Mesenteric fat pad (tissue), 1 donor: ENCODE results near the gene RBM22. TPM values are rescaled to one million over a fixed set of nuclear protein-coding genes. Genes with fewer than 3 reads are reported as not detected.
A peak's percentile ranks its signal among the peaks of the same experiment; 100 is the strongest.
"Not testable (repeated sequence)": the region's sequence is repeated elsewhere in the genome, so short reads cannot be mapped to it uniquely, and the experiment has no call there.

Source experiments
- DNase-seq: peaks from one replicate; pipeline ENCODE4 v3.0.0-alpha.2; 2020; ENCODE audit warnings: low spot score
- long read RNA-seq: library from polyadenylated mRNA; unstranded; transcript quantifications from one replicate; pipeline ENCODE4 v2.0.0, GENCODE V29; 2020
- total RNA-seq: library from RNA; stranded (reverse); fragmentation: NEBNext Ultra II Directional; extraction: Animal tissue kit (Norgen Biotek cat#: 25700); gene quantifications from one replicate; pipeline ENCODE4 v1.2.1, GENCODE V29; 2021
- donor health status: DM: yes; HTN: yes; CAD: no.

RBM22 gene
- 44.1 TPM for total RNA-seq
- long read RNA-seq, transcript RBM22-201 (11 exons, 2,342 nt), result major isoform, 41 of 55 reads
- long read RNA-seq, partial matches to known transcripts, result 8 of 55 reads
- long read RNA-seq, other reads (novel, unspliced or antisense), result 6 of 55 reads

GRCh38 chr5:150700594-150701377 is at the start of gene RBM22:
TSS of gene RBM22 (minus strand) at chr5:150701062. CDS start at chr5:150700985, 77 bp downstream.
- DNase-seq, result peak; percentile 97

DNA sequence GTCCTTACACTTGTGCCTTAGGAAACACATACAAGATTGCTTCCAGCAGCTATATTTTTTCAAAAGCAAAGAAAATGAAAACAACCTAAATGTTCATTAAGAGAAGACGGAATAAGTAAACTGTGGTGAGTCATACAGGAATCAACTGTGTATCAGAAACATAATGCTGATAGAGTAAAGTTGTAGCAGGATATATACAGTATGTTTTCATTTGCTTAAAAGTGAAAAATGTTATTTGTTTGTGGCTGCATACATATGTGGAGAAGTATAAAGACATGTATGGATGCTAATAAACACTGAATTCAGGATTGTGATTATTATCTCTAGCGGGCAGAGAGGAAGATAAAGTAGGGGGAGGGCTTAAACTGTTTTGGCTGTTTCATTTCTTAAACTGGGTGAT is 49.6 kb upstream of the RBM22 start:
- DNase-seq, result no peak

- not testable (repeated sequence) for DNase-seq
Observed at GRCh38 chr5:150743142-150743488, 42.3 kb upstream of the RBM22 start.

DNA sequence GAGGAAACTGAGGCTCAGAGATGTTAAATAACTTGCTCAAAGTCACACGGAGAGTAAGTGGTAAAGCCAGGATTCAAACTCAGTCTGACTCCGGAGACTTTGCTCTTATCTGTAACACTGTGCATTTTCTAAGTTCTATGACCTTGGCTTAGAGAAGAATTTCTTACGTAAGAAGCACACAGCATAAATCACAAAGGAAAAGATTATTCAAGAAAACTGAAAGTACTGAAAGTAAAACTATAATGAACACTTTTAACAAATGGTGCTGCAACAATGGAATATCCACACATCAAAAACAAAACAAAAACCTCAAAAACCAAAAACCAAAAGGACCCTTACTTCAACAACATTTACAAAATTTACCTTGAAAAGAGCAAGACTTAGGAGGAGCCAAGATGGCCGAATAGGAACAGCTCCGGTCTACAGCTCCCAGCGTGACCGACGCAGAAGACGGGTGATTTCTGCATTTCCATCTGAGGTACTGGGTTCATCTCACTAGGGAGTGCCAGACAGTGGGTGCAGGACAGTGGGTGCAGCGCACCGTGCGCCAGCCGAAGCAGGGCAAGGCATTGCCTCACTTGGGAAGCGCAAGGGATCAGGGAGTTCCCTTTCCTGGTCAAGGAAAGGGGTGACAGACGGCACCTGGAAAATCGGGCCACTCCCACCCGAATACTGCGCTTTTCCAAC is 41.7 kb upstream of the RBM22 start:
- not testable (repeated sequence) for DNase-seq

GRCh38 chr5:150740992-150741391 is 40.1 kb upstream of the RBM22 start:
- no peak for DNase-seq

DNA sequence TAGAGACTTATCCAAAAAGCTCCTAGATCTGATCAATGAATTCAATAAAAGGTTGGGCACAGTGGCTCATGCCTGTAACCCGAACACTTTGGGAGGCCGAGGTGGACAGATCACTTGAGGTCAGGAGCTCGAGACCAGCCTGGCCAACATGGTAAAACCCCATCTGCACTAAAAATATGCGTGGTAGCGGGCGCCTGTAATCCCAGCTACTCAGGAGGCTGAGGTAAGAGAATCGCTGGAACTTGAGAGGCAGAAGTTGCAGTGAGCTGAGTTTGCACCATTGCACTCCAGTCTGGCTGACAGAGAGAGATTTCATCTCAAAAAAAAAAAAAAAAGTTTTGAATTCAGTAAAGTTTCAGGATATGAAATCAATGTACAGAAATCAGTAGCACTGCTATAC is 38.0 kb upstream of the RBM22 start:
- no peak for DNase-seq

DNA sequence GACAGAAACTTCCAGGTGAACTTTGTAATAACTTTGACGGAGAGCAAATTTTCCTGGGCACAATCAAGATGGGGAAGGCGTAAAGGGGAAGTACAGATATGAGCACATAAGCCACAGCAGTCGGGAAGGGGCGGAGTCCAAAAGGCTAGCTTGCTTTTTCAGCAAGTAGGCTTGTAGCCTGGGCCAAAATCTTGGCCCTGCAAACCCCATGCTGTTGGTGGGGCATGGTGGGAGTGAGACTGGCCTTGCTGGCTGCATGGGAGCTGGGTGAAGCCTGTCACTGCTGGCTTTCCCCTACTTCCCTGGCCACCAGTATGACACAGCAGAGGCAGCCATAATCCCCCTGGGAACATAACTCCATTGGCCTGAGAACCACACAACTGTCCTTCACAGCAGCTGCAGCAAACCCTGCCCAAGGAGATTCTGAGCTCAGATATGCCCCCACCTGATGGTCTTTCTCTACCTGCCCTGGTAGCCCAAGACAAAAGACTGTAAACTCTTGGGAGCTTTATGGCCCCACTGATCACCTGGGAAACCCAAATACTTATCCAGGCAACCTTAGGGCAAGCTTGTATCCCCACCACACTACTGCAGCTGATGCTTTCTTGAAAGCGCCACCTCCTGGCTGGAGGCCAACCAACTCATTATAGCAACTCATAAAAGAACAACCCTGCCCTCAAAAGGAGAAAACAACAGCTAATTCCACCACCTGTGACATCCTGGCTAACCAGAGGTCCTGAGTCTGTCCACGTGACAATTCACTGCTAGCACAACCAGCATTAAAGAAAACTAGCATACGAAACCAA is 33.9 kb upstream of the RBM22 start:
- DNase-seq, result no peak

DNA sequence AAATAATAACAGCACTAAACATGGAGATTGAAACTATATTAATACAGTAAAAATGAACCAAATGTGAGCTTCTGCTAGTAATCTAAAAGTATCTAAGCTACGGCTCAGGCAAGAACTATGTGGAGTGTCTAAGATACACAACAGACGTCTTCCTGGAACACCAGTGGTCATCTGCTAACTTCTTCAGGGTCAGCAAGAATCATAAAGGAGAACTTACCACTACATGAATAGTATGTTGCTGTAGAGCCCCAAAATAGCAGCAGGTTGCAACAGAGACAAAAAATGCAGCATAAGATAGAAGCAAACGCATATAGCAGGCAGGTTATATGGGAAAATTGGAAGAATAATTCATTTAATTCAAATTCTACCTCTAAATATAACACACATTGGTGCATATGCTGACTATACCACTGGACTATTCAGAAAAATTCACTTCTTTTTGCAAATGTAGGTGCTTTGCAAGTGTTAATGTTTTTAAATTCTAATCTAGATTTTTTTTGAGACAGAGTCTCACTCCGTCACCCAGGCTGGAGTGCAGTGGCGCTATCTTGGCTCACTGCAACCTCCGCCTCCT is 30.9 kb upstream of the RBM22 start:
- DNase-seq, result no peak

DNA sequence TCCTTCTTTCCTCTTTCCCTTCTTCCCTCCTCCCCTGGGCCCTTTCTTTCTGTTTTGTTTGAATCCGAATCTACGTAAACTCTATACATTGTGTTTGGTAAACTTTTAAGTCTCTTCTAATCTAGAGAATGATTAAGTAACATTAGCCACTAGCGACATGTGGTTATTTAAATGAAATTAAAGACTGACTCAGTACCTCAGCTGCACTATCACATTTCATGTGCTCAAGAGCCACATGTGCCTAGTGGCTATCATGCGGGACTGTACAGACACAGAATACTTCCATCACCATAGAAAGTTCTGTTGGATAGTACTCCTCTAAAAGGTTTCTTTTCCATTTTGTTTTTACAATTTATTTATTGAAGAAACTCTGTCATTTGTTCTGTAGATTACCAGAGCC is 29.0 kb upstream of the RBM22 start:
- DNase-seq, result no peak

DNA sequence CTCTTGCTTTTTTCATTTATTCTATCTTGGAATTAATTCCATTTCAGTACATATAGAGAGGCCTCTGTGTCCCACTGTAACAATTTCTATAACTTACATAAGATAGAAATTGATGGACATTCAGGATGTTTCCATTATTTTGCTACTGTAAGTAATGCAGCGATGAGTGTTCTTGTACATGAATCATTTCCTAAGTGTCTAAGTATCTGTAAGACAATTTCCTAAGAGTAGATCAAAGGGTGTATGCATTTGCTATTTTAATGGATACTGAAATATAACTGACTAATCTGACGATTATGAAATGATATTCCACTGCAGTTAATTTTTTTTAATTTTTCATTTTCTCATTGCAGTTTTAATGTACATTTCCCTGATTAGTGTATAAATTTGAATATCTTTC is 23.0 kb upstream of the RBM22 start:
- no peak for DNase-seq

- no peak for DNase-seq
Observed at GRCh38 chr5:150710165-150710564, 9.3 kb upstream of the RBM22 start.

GRCh38 chr5:150706776-150707390 is 6.0 kb upstream of the RBM22 start:
- no peak for DNase-seq

DNA sequence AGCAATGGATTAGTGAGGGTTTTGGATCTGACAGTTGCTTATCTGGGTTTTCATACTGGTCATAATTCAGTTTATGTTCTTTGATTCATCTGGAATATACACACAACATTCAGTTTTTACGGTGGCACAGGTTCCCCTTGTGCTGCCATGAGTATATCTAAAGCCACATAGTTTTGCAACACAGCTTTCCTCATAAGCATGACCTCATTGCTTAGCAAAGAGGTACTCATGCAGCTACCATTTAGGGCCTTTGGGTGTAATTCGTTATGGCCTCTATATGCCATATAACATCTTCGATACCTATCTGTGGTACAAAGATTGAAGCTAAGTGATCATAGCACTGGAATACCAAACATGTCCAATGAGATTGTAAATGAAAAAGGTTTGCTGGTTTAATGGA is 2.9 kb upstream of the RBM22 start:
- DNase-seq, result no peak

DNA sequence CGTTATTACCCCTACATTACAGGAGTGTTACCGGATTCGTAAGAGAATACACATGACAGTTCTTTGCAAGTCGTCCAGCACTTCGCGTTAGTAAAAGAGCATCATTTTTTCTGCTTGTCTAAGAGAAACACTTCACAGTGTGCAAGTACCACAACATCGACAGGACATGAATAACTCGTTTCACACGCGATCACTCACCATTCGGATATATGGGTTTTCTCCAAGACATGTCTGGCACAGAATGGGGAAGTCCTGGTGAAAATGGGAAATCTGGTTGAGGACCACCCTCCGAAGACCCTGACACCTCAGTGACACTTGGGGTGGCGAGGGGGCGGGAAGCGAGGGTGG is 642 bp downstream of the RBM22 start:
- no peak for DNase-seq

GRCh38 chr5:150694612-150695011 is 6.2 kb downstream of the RBM22 start:
- DNase-seq, result no peak

DNA sequence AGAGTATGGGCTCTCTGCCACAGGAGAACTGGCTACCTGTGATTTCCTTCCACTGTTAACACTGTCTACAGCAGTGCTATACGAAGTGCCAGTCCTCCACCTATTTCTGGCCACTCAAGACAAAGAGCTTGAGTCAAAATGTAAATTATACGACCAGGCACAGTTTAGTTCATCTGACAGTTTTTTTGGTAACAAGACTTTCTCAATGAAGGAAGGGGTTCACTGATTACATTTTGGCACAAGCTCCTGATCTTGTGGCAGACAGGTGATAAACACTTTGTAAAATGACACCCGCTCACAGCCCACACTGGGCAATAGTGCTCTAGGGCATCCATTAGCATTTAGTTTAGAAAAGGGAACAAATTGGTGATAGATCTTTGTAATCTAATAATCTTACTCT is 8.6 kb downstream of the RBM22 start:
- no peak for DNase-seq

DNA sequence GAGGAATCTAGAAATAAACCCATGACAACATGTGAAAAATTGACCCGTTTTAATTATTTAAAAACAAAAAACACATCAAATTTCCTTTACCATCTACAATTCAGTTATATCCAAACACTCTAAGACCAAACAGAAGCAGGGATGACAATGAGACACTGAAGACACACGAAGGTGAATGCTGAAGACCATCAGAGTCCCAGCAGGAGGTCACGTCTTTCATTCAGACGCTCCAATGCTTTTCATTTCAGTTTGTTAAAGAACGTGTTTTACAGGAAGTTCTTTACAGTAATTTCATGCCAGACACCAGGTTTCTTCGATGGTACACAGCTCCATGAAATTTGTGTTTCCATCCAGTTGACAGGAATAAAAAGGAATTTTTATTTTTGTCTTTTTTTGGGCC is 10.1 kb downstream of the RBM22 start:
- no peak for DNase-seq

- no peak for DNase-seq
Observed at GRCh38 chr5:150689120-150689519, 11.7 kb downstream of the RBM22 start.

DNA sequence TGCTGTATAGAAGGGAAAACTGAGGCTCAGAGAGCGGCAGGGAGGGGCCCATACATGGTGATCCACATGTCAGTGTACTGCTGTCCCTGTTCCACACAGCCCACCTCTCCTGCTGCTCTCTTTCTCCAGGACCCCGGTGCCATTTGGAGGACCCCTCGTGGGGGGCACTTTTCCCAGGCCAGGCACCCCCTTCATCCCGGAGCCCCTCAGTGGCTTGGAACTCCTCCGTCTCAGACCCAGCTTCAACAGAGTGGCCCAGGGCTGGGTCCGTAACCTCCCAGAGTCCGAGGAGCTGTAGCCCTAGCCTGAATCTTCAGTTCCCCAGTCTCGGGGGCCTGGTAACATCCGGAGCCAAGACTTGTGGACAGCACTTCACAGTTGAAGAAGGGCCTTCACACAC is 24.3 kb downstream of the RBM22 start:
- DNase-seq, result no peak

DNA sequence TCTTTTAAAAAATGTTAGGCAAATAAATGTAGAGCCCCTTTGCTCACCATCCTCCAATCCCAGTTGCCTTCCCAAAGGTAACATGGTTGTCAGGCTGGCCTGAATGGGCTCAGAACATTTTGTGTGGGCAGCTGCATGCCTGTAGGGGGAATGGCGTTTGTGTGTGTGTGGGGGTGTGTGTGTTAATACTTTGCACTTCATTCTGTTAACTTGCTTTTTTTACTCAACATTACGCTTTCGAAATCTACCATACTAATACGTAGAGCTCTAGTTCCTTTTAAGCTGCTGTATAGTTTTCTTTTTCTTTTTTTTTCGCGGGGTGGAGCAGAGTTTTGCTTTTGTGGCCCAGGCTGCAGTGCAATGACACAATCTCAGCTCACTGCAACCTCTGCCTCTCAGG is 25.8 kb downstream of the RBM22 start:
- DNase-seq, result no peak

DNA sequence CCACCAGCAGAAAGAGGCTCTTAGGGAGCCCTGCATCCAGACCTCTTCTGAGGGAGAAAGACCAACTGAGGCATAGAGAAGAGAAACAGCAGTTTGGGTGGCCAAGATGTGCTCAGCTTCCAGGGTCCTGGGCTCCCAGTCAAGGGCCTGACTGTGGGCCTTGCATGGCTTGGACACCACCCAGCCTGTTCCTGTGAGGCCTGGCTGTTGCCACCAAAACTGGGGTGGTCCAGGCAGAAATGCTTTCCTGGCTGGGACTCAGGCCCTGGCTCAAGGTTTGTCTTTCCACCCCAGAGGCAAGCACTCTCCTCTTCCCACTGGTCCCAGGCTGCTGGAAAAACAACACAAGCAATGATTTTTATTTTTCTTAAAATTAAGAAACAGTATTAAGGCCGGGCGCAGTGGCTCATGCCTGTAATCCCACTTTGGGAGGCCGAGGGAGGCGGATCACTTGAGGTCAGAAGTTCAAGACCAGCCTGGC is 26.5 kb downstream of the RBM22 start:
- no peak for DNase-seq
